Breast epithelium (tissue), 4 donors: ENCODE results near the gene UNC5A. TPM values are rescaled to one million over a fixed set of nuclear protein-coding genes. Genes with fewer than 3 reads are reported as not detected.

Experiments used
- DNase-seq, 2 donors: peaks; one replicate each; pipeline ENCODE4 v3.0.0-alpha.2; 2019; ENCODE audit warnings: low spot score in 2 of 2
- H3K27ac ChIP-seq, 2 donors: fragments of 200-600 bp; sonication (generic) in 1 of 2; one replicate each; pipeline ENCODE4 v1.5.1; 2016 to 2019; ENCODE audit warnings: mild to moderate bottlenecking in 1 of 2
- H3K27me3 ChIP-seq, 2 donors: fragments of 200-600 bp; sonication (generic) in 1 of 2; one replicate each; pipeline versions ENCODE4 v1.5.1 to v1.6.0; 2017 to 2019; ENCODE audit warnings: control low read depth in 1 of 2, mild to moderate bottlenecking in 1 of 2
- H3K36me3 ChIP-seq: fragments of 200-600 bp; one replicate; pipeline ENCODE4 v1.5.1; 2019
- H3K4me1 ChIP-seq, 2 donors: fragments of 200-600 bp; sonication (generic); one replicate each; pipeline ENCODE4 v1.5.1; 2016 to 2019; ENCODE audit warnings: control low read depth in 1 of 2
- H3K4me3 ChIP-seq, 3 donors: fragments of 200-600 bp; sonication (generic); 1 replicate in 2 of 3; 2 replicates in 1 of 3; pipeline ENCODE4 v1.5.1; 2016 to 2019; ENCODE audit warnings: mild to moderate bottlenecking in 3 of 3, moderate library complexity in 2 of 3
- H3K9me3 ChIP-seq, 2 donors: fragments of 200-600 bp; sonication (generic) in 1 of 2; one replicate each; pipeline ENCODE4 v1.5.1; 2016 to 2019; ENCODE audit warnings: control low read depth in 1 of 2
- CTCF ChIP-seq, 3 donors: fragments of 450-650 bp; IDR thresholded peaks; one replicate each; pipeline ENCODE4 v1.5.1; 2016 to 2017; ENCODE audit warnings: antibody characterized with exemption in 3 of 3, mild to moderate bottlenecking in 3 of 3, moderate library complexity in 3 of 3
- POLR2A ChIP-seq: fragments of 450-650 bp; IDR thresholded peaks from one replicate; pipeline ENCODE4 v1.6.1; 2016; ENCODE audit warnings: antibody characterized with exemption, mild to moderate bottlenecking, moderate library complexity
- POLR2AphosphoS5 ChIP-seq, 3 donors: sonication (generic); formaldehyde crosslinking; IDR thresholded peaks; one replicate each; pipeline ENCODE4 v1.6.1; 2017; ENCODE audit warnings: antibody characterized with exemption in 3 of 3
- intact Hi-C: fragments of 100-400 bp; cut with DNase I; formaldehyde crosslinking; loops from one replicate; pipeline ENCODE4 v1.15.1; 2023; ENCODE audit warnings: low total_unique reads
- total RNA-seq, 3 donors: library from RNA; depleted of rRNA; stranded (reverse); fragments of >200 nt; gene quantifications; one replicate each; pipeline ENCODE4 v1.1.0, GENCODE V29; 2016

UNC5A gene
- total RNA-seq, 3 donors from 2014 or later: 0.15 to 2.9 TPM; not detected in 1

- no peak for DNase-seq
- Histone ChIP-seq H3K4me1 (no peaks in the 10 kb centered on the region), H3K27ac (no peak overlapping the region), H3K4me3 (no peak overlapping the region), H3K36me3 (no peaks in the 10 kb centered on the region), H3K27me3 (peaks cover 0 to 61% of the 10 kb centered on the region in 2 donors), H3K9me3 (no peaks in the 10 kb centered on the region)
- TF ChIP-seq POLR2AphosphoS5 (IDR thresholded peaks at IDR 0.05) (no peak), POLR2A (no peak), CTCF (IDR thresholded peaks at IDR 0.05) (no peak)
- intact Hi-C loops: no loop called here
Observed at GRCh38 chr5:176853151-176853778, 42.9 kb downstream of the UNC5A start.

GRCh38 chr5:176854164-176854563 is 43.8 kb downstream of the UNC5A start:
- TF ChIP-seq CTCF (IDR thresholded peaks at IDR 0.05) (no peak), POLR2A (no peak), POLR2AphosphoS5 (IDR thresholded peaks at IDR 0.05) (no peak)
- Histone ChIP-seq H3K36me3 (no peaks in the 10 kb centered on the region), H3K4me3 (no peak overlapping the region), H3K9me3 (no peaks in the 10 kb centered on the region), H3K27ac (no peak overlapping the region), H3K27me3 (peaks cover 0 to 56% of the 10 kb centered on the region in 2 donors), H3K4me1 (no peaks in the 10 kb centered on the region)
- DNase-seq: no peak
- intact Hi-C loops: no loop called here

- Histone ChIP-seq H3K4me1 (no peaks in the 10 kb centered on the region), H3K4me3 (no peak overlapping the region), H3K9me3 (no peaks in the 10 kb centered on the region), H3K27ac (no peak overlapping the region), H3K36me3 (no peaks in the 10 kb centered on the region), H3K27me3 (peaks cover 0 to 52% of the 10 kb centered on the region in 2 donors)
- intact Hi-C loops: no loop called here
- TF ChIP-seq POLR2AphosphoS5 (IDR thresholded peaks at IDR 0.05): no peak
- TF ChIP-seq POLR2A: no peak
- TF ChIP-seq CTCF (IDR thresholded peaks at IDR 0.05): no peak
- DNase-seq: no peak
Observed at GRCh38 chr5:176855598-176855997, 45.2 kb downstream of the UNC5A start.

- H3K9me3 ChIP-seq: no peaks in the 10 kb centered on the region
- no peak overlapping the region for H3K27ac ChIP-seq
- H3K4me1 ChIP-seq: no peaks in the 10 kb centered on the region
- H3K36me3 ChIP-seq: no peaks in the 10 kb centered on the region
- intact Hi-C loops: no loop called here
- H3K4me3 ChIP-seq: no peak overlapping the region
- TF ChIP-seq POLR2AphosphoS5 (IDR thresholded peaks at IDR 0.05): no peak
- no peak for TF ChIP-seq POLR2A
- TF ChIP-seq CTCF (IDR thresholded peaks at IDR 0.05): no peak
- peaks cover 0 to 49% of the 10 kb centered on the region in 2 donors for H3K27me3 ChIP-seq
- DNase-seq: no peak
Observed at GRCh38 chr5:176856746-176857145, 46.4 kb downstream of the UNC5A start.

GRCh38 chr5:176857216-176857893 is 47.0 kb downstream of the UNC5A start:
- intact Hi-C loops: no loop called here

More at GRCh38 chr5:176857216-176857893, 47.0 kb downstream of the UNC5A start:
- H3K36me3 ChIP-seq: no peaks in the 10 kb centered on the region
- no peak for DNase-seq
- H3K9me3 ChIP-seq: no peaks in the 10 kb centered on the region
- H3K27me3 ChIP-seq: peaks cover 2 to 54% of the 10 kb centered on the region in 2 donors
- no peak overlapping the region for H3K27ac ChIP-seq
- no peaks in the 10 kb centered on the region for H3K4me1 ChIP-seq
- no peak overlapping the region for H3K4me3 ChIP-seq
- no peak for TF ChIP-seq POLR2A
- no peak for TF ChIP-seq POLR2AphosphoS5 (IDR thresholded peaks at IDR 0.05)
- TF ChIP-seq CTCF (IDR thresholded peaks at IDR 0.05): no peak
